ENCODE measurements around the gene PLXNC1.

DNA sequence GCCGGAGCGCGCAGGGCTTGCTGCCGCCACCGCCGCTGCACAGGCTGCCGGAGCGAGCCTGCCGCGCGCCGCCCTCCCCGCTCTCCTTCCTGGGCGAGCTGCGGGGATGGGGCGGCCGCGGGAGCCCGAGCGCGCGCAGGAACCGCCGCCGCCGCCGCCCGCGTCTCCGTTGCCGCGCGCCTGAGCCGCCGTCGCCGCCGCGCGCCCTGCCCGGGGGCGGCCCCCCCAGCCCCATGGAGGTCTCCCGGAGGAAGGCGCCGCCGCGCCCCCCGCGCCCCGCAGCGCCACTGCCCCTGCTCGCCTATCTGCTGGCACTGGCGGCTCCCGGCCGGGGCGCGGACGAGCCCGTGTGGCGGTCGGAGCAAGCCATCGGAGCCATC lies 352 bp downstream of the PLXNC1 start:
- TF ChIP-seq POLR2AphosphoS5 (IDR thresholded peaks at IDR 0.05): no peak
- TF ChIP-seq CTCF (IDR thresholded peaks at IDR 0.05): no peak
- TF ChIP-seq POLR2A (IDR thresholded peaks at IDR 0.05): no peak
